ENCODE measurements around the gene MSH6.
A peak's percentile ranks its signal among the peaks of the same experiment; 100 is the strongest.

The MSH6 gene

GRCh38 chr2:47801118-47801517 is 18.2 kb downstream of the MSH6 start:
- TF ChIP-seq CTCF (IDR thresholded peaks at IDR 0.05; ENCODE audit: insufficient read depth, low read depth, low read length, missing control alignments): no peak
- H3K4me3 ChIP-seq (ENCODE audit: low read length): no peak overlapping the region
- DNase-seq (ENCODE audit: low read depth): no peak

- no peak overlapping the region for H3K4me3 ChIP-seq (ENCODE audit: low read length)
- DNase-seq (ENCODE audit: low read depth): no peak
- no peak for TF ChIP-seq CTCF (IDR thresholded peaks at IDR 0.05; ENCODE audit: insufficient read depth, low read depth, low read length, missing control alignments)
Observed at GRCh38 chr2:47803363-47803762, 20.4 kb downstream of the MSH6 start.

GRCh38 chr2:47803770-47804169 is 20.8 kb downstream of the MSH6 start:
- TF ChIP-seq CTCF (IDR thresholded peaks at IDR 0.05; ENCODE audit: insufficient read depth, low read depth, low read length, missing control alignments): no peak
- H3K4me3 ChIP-seq (ENCODE audit: low read length): no peak overlapping the region
- no peak for DNase-seq (ENCODE audit: low read depth)

GRCh38 chr2:47805850-47806249 is 22.9 kb downstream of the MSH6 start:
- no peak for DNase-seq (ENCODE audit: low read depth)
- H3K4me3 ChIP-seq (ENCODE audit: low read length): no peak overlapping the region
- TF ChIP-seq CTCF (IDR thresholded peaks at IDR 0.05; ENCODE audit: insufficient read depth, low read depth, low read length, missing control alignments): no peak

GRCh38 chr2:47808614-47809013 is 25.7 kb downstream of the MSH6 start:
- H3K4me3 ChIP-seq (ENCODE audit: low read length): no peak overlapping the region
- DNase-seq (ENCODE audit: low read depth): no peak
- no peak for TF ChIP-seq CTCF (IDR thresholded peaks at IDR 0.05; ENCODE audit: insufficient read depth, low read depth, low read length, missing control alignments)

- no peak for DNase-seq (ENCODE audit: low read depth)
- H3K4me3 ChIP-seq (ENCODE audit: low read length): no peak overlapping the region
- no peak for TF ChIP-seq CTCF (IDR thresholded peaks at IDR 0.05; ENCODE audit: insufficient read depth, low read depth, low read length, missing control alignments)
Observed at GRCh38 chr2:47809903-47810302, 27.0 kb downstream of the MSH6 start.

- H3K4me3 ChIP-seq (ENCODE audit: low read length): no peak overlapping the region
- peak; percentile 8 for DNase-seq (ENCODE audit: low read depth)
- TF ChIP-seq CTCF (IDR thresholded peaks at IDR 0.05; ENCODE audit: insufficient read depth, low read depth, low read length, missing control alignments): no peak
Observed at GRCh38 chr2:47810850-47811249, 27.9 kb downstream of the MSH6 start.

Measured in epithelial cell of esophagus (primary cell).